SHP77 treated with DMSO at 0.1 percent for 48 hours (cell line): ENCODE data around the gene APMAP.

Source experiments
- DNase-seq: peaks from one replicate; lab custom pipeline; 2025; lab: John Stamatoyannopoulos, UW

Gene APMAP

GRCh38 chr20:25024171-25024570 lies 31.6 kb upstream of the APMAP start:
- DNase-seq = no peak

- no peak for DNase-seq
These were observed 30.8 kb upstream of the APMAP start for GRCh38 chr20:25023356-25023755.

- DNase-seq = no peak
These were observed 30.1 kb upstream of the APMAP start for GRCh38 chr20:25022680-25023079.

- no peak for DNase-seq
These were observed 28.8 kb upstream of the APMAP start for GRCh38 chr20:25021336-25021735.

- DNase-seq = no peak
These were observed 28.4 kb upstream of the APMAP start for GRCh38 chr20:25020901-25021301.

GRCh38 chr20:25020345-25020744 lies 27.8 kb upstream of the APMAP start:
- DNase-seq = no peak

- DNase-seq = no peak
These were observed 27.0 kb upstream of the APMAP start for GRCh38 chr20:25019381-25020155.

- DNase-seq = no peak
These were observed 26.3 kb upstream of the APMAP start for GRCh38 chr20:25018841-25019240.

- no peak for DNase-seq
These were observed 25.9 kb upstream of the APMAP start for GRCh38 chr20:25018425-25018824.

GRCh38 chr20:25017257-25017803 lies 24.8 kb upstream of the APMAP start:
- DNase-seq = no peak

- no peak for DNase-seq
These were observed 23.9 kb upstream of the APMAP start for GRCh38 chr20:25016471-25016870.

- no peak for DNase-seq
These were observed 23.4 kb upstream of the APMAP start for GRCh38 chr20:25015986-25016385.

- DNase-seq = no peak
These were observed 22.3 kb upstream of the APMAP start for GRCh38 chr20:25014816-25015215.

- DNase-seq = no peak
These were observed 21.2 kb upstream of the APMAP start for GRCh38 chr20:25013478-25014380.

GRCh38 chr20:25012616-25013189 lies 20.2 kb upstream of the APMAP start:
- DNase-seq = no peak

GRCh38 chr20:25011831-25012241 lies 19.3 kb upstream of the APMAP start:
- no peak for DNase-seq

- no peak for DNase-seq
These were observed 18.7 kb upstream of the APMAP start for GRCh38 chr20:25011261-25011660.

GRCh38 chr20:25009218-25010145 lies 16.9 kb upstream of the APMAP start:
- no peak for DNase-seq

- DNase-seq = no peak
These were observed 16.1 kb upstream of the APMAP start for GRCh38 chr20:25008388-25009217.

- no peak for DNase-seq
These were observed 15.1 kb upstream of the APMAP start for GRCh38 chr20:25007491-25008305.
